H9 (cell line): ENCODE data around the gene PHTF1. TPM values are rescaled to one million over a fixed set of nuclear protein-coding genes. Genes with fewer than 3 reads are reported as not detected.

Experiments
- DNase-seq: peaks from one replicate; pipeline ENCODE4 v3.0.0-alpha.2; 2017
- H2AFZ ChIP-seq: one replicate; pipeline ENCODE4 v1.6.1; 2013; ENCODE audit warnings: mild to moderate bottlenecking, low read length, control low read depth, moderate library complexity
- H2AK5ac ChIP-seq: 2 replicates; pipeline ENCODE4 v1.6.1; 2013; ENCODE audit warnings: low read length, control low read depth, mixed read lengths; ENCODE audit not compliant: insufficient read length
- H2BK120ac ChIP-seq: one replicate; pipeline ENCODE4 v1.6.1; 2013; ENCODE audit warnings: low read depth, mild to moderate bottlenecking, low read length, control low read depth, inconsistent platforms; ENCODE audit not compliant: poor library complexity, severe bottlenecking
- H2BK12ac ChIP-seq: 2 replicates; pipeline ENCODE4 v1.6.1; 2013; ENCODE audit warnings: low read length, control low read depth, mixed read lengths, low read depth; ENCODE audit not compliant: insufficient read length
- H2BK15ac ChIP-seq: 2 replicates; pipeline ENCODE4 v1.6.1; 2013; ENCODE audit warnings: low read depth, low read length, control low read depth
- H2BK20ac ChIP-seq: one replicate; pipeline ENCODE4 v1.6.1; 2013; ENCODE audit warnings: low read depth, mild to moderate bottlenecking, low read length, control low read depth, inconsistent platforms; ENCODE audit not compliant: poor library complexity, severe bottlenecking
- H2BK5ac ChIP-seq: 2 replicates; pipeline ENCODE4 v1.6.1; 2013; ENCODE audit warnings: low read length, control low read depth, mixed read lengths; ENCODE audit not compliant: insufficient read length
- H3K14ac ChIP-seq: 2 replicates; pipeline ENCODE4 v1.6.1; 2013; ENCODE audit warnings: low read length, control low read depth; ENCODE audit not compliant: insufficient read depth
- H3K18ac ChIP-seq: 2 replicates; pipeline ENCODE4 v1.6.1; 2013; ENCODE audit warnings: low read depth, mild to moderate bottlenecking, mixed read lengths, low read length, control low read depth; ENCODE audit not compliant: insufficient read length
- H3K23ac ChIP-seq: 2 replicates; pipeline ENCODE4 v1.6.1; 2013; ENCODE audit warnings: low read length, control low read depth, mixed read lengths, low read depth; ENCODE audit not compliant: insufficient read length
- H3K23me2 ChIP-seq: 2 replicates; pipeline ENCODE4 v1.6.1; 2013; ENCODE audit warnings: low read depth, mild to moderate bottlenecking, mixed read lengths, low read length, control low read depth; ENCODE audit not compliant: insufficient read length, poor library complexity, severe bottlenecking
- H3K27ac ChIP-seq: 2 replicates; pipeline ENCODE4 v1.5.1; 2013; ENCODE audit warnings: low read length, control low read depth, mixed read lengths, low read depth; ENCODE audit not compliant: insufficient read length
- H3K27me3 ChIP-seq: 2 replicates; pipeline ENCODE4 v1.6.1; 2013; ENCODE audit warnings: low read length, control low read depth, inconsistent platforms; ENCODE audit not compliant: insufficient read depth
- H3K4ac ChIP-seq: 2 replicates; pipeline ENCODE4 v1.6.1; 2013; ENCODE audit warnings: low read depth, mild to moderate bottlenecking, control low read depth, inconsistent platforms, low read length, moderate library complexity
- H3K4me1 ChIP-seq: 2 replicates; pipeline ENCODE4 v1.6.1; 2013; ENCODE audit warnings: low read length, control low read depth, inconsistent platforms; ENCODE audit not compliant: insufficient read depth
- H3K4me2 ChIP-seq: 2 replicates; pipeline ENCODE4 v1.6.1; 2013; ENCODE audit warnings: low read length, control low read depth, mixed read lengths; ENCODE audit not compliant: insufficient read length, insufficient read depth
- H3K56ac ChIP-seq: 2 replicates; pipeline ENCODE4 v1.6.1; 2013; ENCODE audit warnings: low read depth, mild to moderate bottlenecking, mixed read lengths, low read length, control low read depth; ENCODE audit not compliant: insufficient read length
- H3K79me1 ChIP-seq: 2 replicates; pipeline ENCODE4 v1.6.1; 2013; ENCODE audit warnings: low read depth, mild to moderate bottlenecking, moderate library complexity, low read length, control low read depth, inconsistent platforms; ENCODE audit not compliant: insufficient read depth, poor library complexity, severe bottlenecking
- H3K79me2 ChIP-seq: 2 replicates; pipeline ENCODE4 v1.6.1; 2013; ENCODE audit warnings: low read length, control low read depth, inconsistent platforms; ENCODE audit not compliant: insufficient read depth
- H3K9ac ChIP-seq: 2 replicates; pipeline ENCODE4 v1.6.1; 2013; ENCODE audit warnings: low read length, control low read depth, mixed read lengths; ENCODE audit not compliant: insufficient read length; ENCODE audit errors: extremely low read depth
- H3K9me3 ChIP-seq: one replicate; pipeline ENCODE4 v1.6.1; 2013; ENCODE audit warnings: low read depth, low read length, inconsistent platforms; ENCODE audit not compliant: control insufficient read depth
- H3T11ph ChIP-seq: one replicate; pipeline ENCODE4 v1.6.1; 2013; ENCODE audit warnings: mild to moderate bottlenecking, low read length, control low read depth, inconsistent platforms
- H4K20me1 ChIP-seq: one replicate; pipeline ENCODE4 v1.6.1; 2013; ENCODE audit not compliant: control insufficient read depth, insufficient read length, insufficient read depth
- H4K5ac ChIP-seq: 2 replicates; pipeline ENCODE4 v1.6.1; 2013; ENCODE audit warnings: low read depth, mild to moderate bottlenecking, mixed read lengths, low read length, control low read depth; ENCODE audit not compliant: insufficient read length
- H4K8ac ChIP-seq: replicated peaks from 2 replicates; pipeline ENCODE4 v1.6.1; 2013; ENCODE audit warnings: low read length, control low read depth, mixed read lengths, low read depth; ENCODE audit not compliant: insufficient read length
- H4K91ac ChIP-seq: 2 replicates; pipeline ENCODE4 v1.6.1; 2013; ENCODE audit warnings: low read depth, mild to moderate bottlenecking, moderate library complexity, mixed read lengths, low read length, control low read depth; ENCODE audit not compliant: insufficient read length
- H3K27ac Mint-ChIP-seq, 3 experiments: 2 replicates in 2 of 3; 3 replicates in 1 of 3; pipeline ENCODE4 v1.8.0; 2020 to 2021; ENCODE audit warnings: mixed read lengths in 3 of 3, mild to moderate bottlenecking in 1 of 3, moderate library complexity in 1 of 3
- H3K27me3 Mint-ChIP-seq: 2 replicates; pipeline ENCODE4 v1.8.0; 2021; ENCODE audit warnings: low read depth, mild to moderate bottlenecking, moderate library complexity, mixed read lengths
- H3K36me3 Mint-ChIP-seq, 3 experiments: 2 replicates in 2 of 3; 3 replicates in 1 of 3; pipeline ENCODE4 v1.8.0; 2020 to 2021; ENCODE audit warnings: low read depth in 3 of 3, mixed read lengths in 3 of 3; ENCODE audit not compliant: insufficient read depth in 1 of 3
- H3K4me1 Mint-ChIP-seq, 2 experiments: 2 replicates each; pipeline ENCODE4 v1.8.0; 2020; ENCODE audit warnings: mixed read lengths in 2 of 2
- H3K4me3 Mint-ChIP-seq, 2 experiments: 2 replicates in 1 of 2; 3 replicates in 1 of 2; pipeline ENCODE4 v1.8.0; 2020 to 2021; ENCODE audit warnings: mild to moderate bottlenecking in 2 of 2, mixed read lengths in 2 of 2, moderate library complexity in 1 of 2
- H3K9me3 Mint-ChIP-seq, 2 experiments: 2 replicates in 1 of 2; 3 replicates in 1 of 2; pipeline ENCODE4 v1.8.0; 2020; ENCODE audit warnings: mild to moderate bottlenecking in 2 of 2, mixed read lengths in 2 of 2, moderate library complexity in 1 of 2
- CTCF ChIP-seq: fragments of 200-600 bp; sonication (generic); conservative IDR thresholded peaks from 3 replicates; pipeline ENCODE4 v1.8.0; 2021; ENCODE audit warnings: antibody characterized with exemption, mild to moderate bottlenecking
- WGBS: extraction: QIAGEN DNeasy Blood & Tissue Kit; methylation state at CpG from one replicate; pipeline ENCODE4 v1.1.7; 2013; ENCODE audit warnings: missing lambda C conversion rate, low lambda C conversion rate, mixed read lengths; ENCODE audit not compliant: insufficient read length; ENCODE audit errors: extremely low coverage; 5-methylcytosine and 5-hydroxymethylcytosine counted together
- total RNA-seq: library from RNA; stranded (reverse); gene quantifications from 2 replicates; pipeline ENCODE4 v1.2.1, GENCODE V29; 2021

Gene PHTF1
- total RNA-seq, 1 experiment from 2014 or later, result 28.4 TPM

- Mint-ChIP-seq H3K27me3 (no peaks in the 10 kb centered on the region), H3K36me3 (no peaks in the 10 kb centered on the region), H3K9me3 (no peaks in the 10 kb centered on the region), H3K4me1 (no peaks in the 10 kb centered on the region), H3K27ac (no peak overlapping the region), H3K4me3 (no peak overlapping the region)
- H3K9me3 ChIP-seq, result no peaks in the 10 kb centered on the region
- no peaks in the 10 kb centered on the region for H3K79me2 ChIP-seq
- H3K79me1 ChIP-seq, result no peaks in the 10 kb centered on the region
- H3K18ac ChIP-seq, result no peak overlapping the region
- H2AK5ac ChIP-seq, result no peak overlapping the region
- no peak overlapping the region for H2BK15ac ChIP-seq
- no CpG with 5 or more reads among the region's 5 CpGs for WGBS
- H3K27ac ChIP-seq, result no peak overlapping the region
- H3K23ac ChIP-seq, result no peak overlapping the region
- no peak for DNase-seq
- no peak overlapping the region for H4K5ac ChIP-seq
- H3K4ac ChIP-seq, result no peak overlapping the region
- no peak overlapping the region for H4K91ac ChIP-seq
- no peak overlapping the region for H3T11ph ChIP-seq
- H4K8ac ChIP-seq, result no peak overlapping the region
- no peak overlapping the region for H2BK5ac ChIP-seq
- no peaks in the 10 kb centered on the region for H3K23me2 ChIP-seq
- H3K56ac ChIP-seq, result no peak overlapping the region
- no peak overlapping the region for H3K9ac ChIP-seq
- H2BK20ac ChIP-seq, result no peak overlapping the region
- H3K14ac ChIP-seq, result no peak overlapping the region
- no peak overlapping the region for H2BK12ac ChIP-seq
- H2BK120ac ChIP-seq, result no peak overlapping the region
- H2AFZ ChIP-seq, result no peak overlapping the region
- H3K4me2 ChIP-seq, result no peak overlapping the region
- no peak for TF ChIP-seq CTCF
- no peaks in the 10 kb centered on the region for H3K27me3 ChIP-seq
- no peaks in the 10 kb centered on the region for H4K20me1 ChIP-seq
- no peaks in the 10 kb centered on the region for H3K4me1 ChIP-seq
Observed at GRCh38 chr1:113653741-113654140, 105.5 kb downstream of the PHTF1 start.
